T-cell (primary cell): ENCODE measurements around the gene TSPAN18. TPM values are rescaled to one million over a fixed set of nuclear protein-coding genes. Genes with fewer than 3 reads are reported as not detected.

Experiments used
- ATAC-seq, 4 experiments: fragments of 200-7000 bp in 3 of 4; fragments of 150-1000 bp in 1 of 4; cut with Tn5 transposase; replicated peaks in 1 of 4; 1 replicate in 3 of 4; 2 replicates in 1 of 4; pipeline ENCODE4 v1.10.0; 2021; ENCODE audit warnings: moderate library complexity in 3 of 4, mild to moderate bottlenecking in 2 of 4, moderate number of reproducible peaks in 1 of 4
- CTCF ChIA-PET, 2 donors: fragments of 300-600 bp; sonication (Branson Sonifier 250); formaldehyde crosslinking; loops; one replicate each; lab custom pipeline; 2022; ENCODE audit warnings: antibody characterized with exemption in 2 of 2; lab: Charles Lee
- POLR2A ChIA-PET, 2 donors: fragments of 300-600 bp; sonication (Branson Sonifier 250); formaldehyde crosslinking; loops; one replicate each; lab custom pipeline; 2022; ENCODE audit warnings: antibody characterized with exemption in 2 of 2; lab: Charles Lee
- DNase-seq, 35 experiments: peaks; one replicate each; pipeline versions ENCODE4 v3.0.0 to v3.0.0-alpha.2; 2013 to 2023
- H3K27ac ChIP-seq: one replicate; pipeline ENCODE4 v1.5.1; 2013; ENCODE audit warnings: low read length
- H3K27me3 ChIP-seq, 2 experiments: replicated peaks in 1 of 2; 1 replicate in 1 of 2; 2 replicates in 1 of 2; pipeline versions ENCODE4 v1.6.1 to v1.7.0; 2013; ENCODE audit warnings: low read length in 1 of 2, mixed read lengths in 1 of 2; ENCODE audit not compliant: control insufficient read depth in 2 of 2, insufficient read depth in 2 of 2; ENCODE audit errors: extremely low read depth in 1 of 2
- H3K36me3 ChIP-seq, 2 donors: 1 replicate in 1 of 2; 2 replicates in 1 of 2; pipeline versions ENCODE4 v1.6.1 to v1.7.0; 2013; ENCODE audit warnings: low read length in 1 of 2; ENCODE audit not compliant: control insufficient read depth in 2 of 2, insufficient read depth in 1 of 2; ENCODE audit errors: extremely low read depth in 1 of 2
- H3K4me1 ChIP-seq, 2 experiments: 1 replicate in 1 of 2; 2 replicates in 1 of 2; pipeline versions ENCODE4 v1.6.1 to v1.7.0; 2013; ENCODE audit warnings: low read length in 2 of 2, mixed read lengths in 1 of 2; ENCODE audit not compliant: insufficient read depth in 2 of 2, control insufficient read depth in 1 of 2; ENCODE audit errors: extremely low read depth in 1 of 2
- H3K4me3 ChIP-seq, 2 donors: 1 replicate in 1 of 2; 2 replicates in 1 of 2; pipeline versions ENCODE4 v1.5.1 to v1.7.0; 2013; ENCODE audit warnings: mild to moderate bottlenecking in 2 of 2, low read length in 1 of 2, moderate library complexity in 1 of 2; ENCODE audit not compliant: control insufficient read depth in 1 of 2; ENCODE audit errors: extremely low read depth in 1 of 2
- H3K9me3 ChIP-seq: 2 replicates; pipeline ENCODE4 v1.7.0; 2013
- H3K27ac Mint-ChIP-seq, 2 donors: one replicate each; pipeline ENCODE4 v1.8.0; 2020 to 2021; ENCODE audit warnings: mild to moderate bottlenecking in 2 of 2, mixed read lengths in 2 of 2
- H3K27me3 Mint-ChIP-seq, 2 donors: one replicate each; pipeline ENCODE4 v1.8.0; 2021 to 2022; ENCODE audit warnings: mixed read lengths in 2 of 2
- H3K36me3 Mint-ChIP-seq: one replicate; pipeline ENCODE4 v1.8.0; 2021; ENCODE audit warnings: mixed read lengths
- H3K4me1 Mint-ChIP-seq, 3 donors: one replicate each; pipeline ENCODE4 v1.8.0; 2020 to 2022; ENCODE audit warnings: mixed read lengths in 3 of 3, mild to moderate bottlenecking in 1 of 3
- H3K4me3 Mint-ChIP-seq, 3 donors: one replicate each; pipeline ENCODE4 v1.8.0; 2020 to 2022; ENCODE audit warnings: mild to moderate bottlenecking in 3 of 3, mixed read lengths in 3 of 3, moderate library complexity in 3 of 3
- H3K9me3 Mint-ChIP-seq, 3 donors: one replicate each; pipeline ENCODE4 v1.8.0; 2020 to 2022; ENCODE audit warnings: mixed read lengths in 3 of 3
- WGBS: methylation state at CpG from one replicate; pipeline ENCODE4 v1.1.5; 2013; ENCODE audit warnings: missing lambda C conversion rate; ENCODE audit not compliant: insufficient coverage; 5-methylcytosine and 5-hydroxymethylcytosine counted together
- total RNA-seq, 35 experiments: library from RNA in 6 of 35; stranded (reverse) in 6 of 35; fragments of 120-200 nt in 1 of 35; gene quantifications; one replicate each; pipeline versions ENCODE4 v1.2.1 to v1.2.4 and lab custom pipeline; 2013 to 2026

Gene TSPAN18
- total RNA-seq, 5 donors from 2014 or later (not counting 1 experiment from before 2014, with no cell fraction given): 18.4 to 59.1 (median 25.7) TPM

GRCh38 chr11:44835296-44835695 is 108.5 kb downstream of the TSPAN18 start:
- H3K36me3 ChIP-seq: peaks cover 2% of the 10 kb centered on the region in 2 donors
- no peak for DNase-seq
- Mint-ChIP-seq H3K4me3 (no peak overlapping the region), H3K4me1 (peaks cover 10 to 29% (median 21%) of the 10 kb centered on the region in 3 donors), H3K27ac (no peak overlapping the region), H3K27me3 (no peaks in the 10 kb centered on the region), H3K9me3 (no peaks in the 10 kb centered on the region), H3K36me3 (peaks cover 48% of the 10 kb centered on the region)
- no peak overlapping the region for H3K27ac ChIP-seq
- H3K4me1 ChIP-seq: no peaks in the 10 kb centered on the region
- no peak for ATAC-seq
- no peak overlapping the region for H3K4me3 ChIP-seq
- H3K27me3 ChIP-seq: no peaks in the 10 kb centered on the region
- POLR2A ChIA-PET: no interaction called here
- WGBS: no CpG with 5 or more reads among the region's 4 CpGs
- CTCF ChIA-PET: no interaction called here
- H3K9me3 ChIP-seq: no peaks in the 10 kb centered on the region

GRCh38 chr11:44835938-44836337 is 109.2 kb downstream of the TSPAN18 start:
- POLR2A ChIA-PET: no interaction called here

GRCh38 chr11:44837661-44838060 is 110.9 kb downstream of the TSPAN18 start:
- Histone ChIP-seq H3K36me3 (peaks cover 2% of the 10 kb centered on the region in 2 donors), H3K27me3 (no peaks in the 10 kb centered on the region), H3K4me1 (no peaks in the 10 kb centered on the region), H3K4me3 (no peak overlapping the region), H3K9me3 (no peaks in the 10 kb centered on the region), H3K27ac (no peak overlapping the region)
- peaks cover 7 to 21% (median 16%) of the 10 kb centered on the region in 3 donors for H3K4me1 Mint-ChIP-seq
- no peak overlapping the region for H3K27ac Mint-ChIP-seq
- no peaks in the 10 kb centered on the region for H3K27me3 Mint-ChIP-seq
- H3K36me3 Mint-ChIP-seq: peaks cover 58% of the 10 kb centered on the region
- no peak for ATAC-seq
- peaks cover 0 to 10% (median 4%) of the 10 kb centered on the region in 3 donors for H3K9me3 Mint-ChIP-seq
- POLR2A ChIA-PET: no interaction called here
- DNase-seq: no peak
- CTCF ChIA-PET: no interaction called here
- no peak overlapping the region for H3K4me3 Mint-ChIP-seq
- no CpG with 5 or more reads among the region's 1 CpG for WGBS

More at GRCh38 chr11:44835938-44836337, 109.2 kb downstream of the TSPAN18 start:
- Histone ChIP-seq H3K27ac (no peak overlapping the region), H3K4me1 (no peaks in the 10 kb centered on the region), H3K27me3 (no peaks in the 10 kb centered on the region), H3K36me3 (peaks cover 2% of the 10 kb centered on the region in 2 donors), H3K9me3 (no peaks in the 10 kb centered on the region), H3K4me3 (no peak overlapping the region)
- Mint-ChIP-seq H3K4me1 (peaks cover 10 to 29% (median 20%) of the 10 kb centered on the region in 3 donors), H3K27me3 (no peaks in the 10 kb centered on the region), H3K36me3 (peaks cover 52% of the 10 kb centered on the region), H3K9me3 (no peaks in the 10 kb centered on the region), H3K27ac (no peak overlapping the region), H3K4me3 (no peak overlapping the region)
- CTCF ChIA-PET: no interaction called here
- DNase-seq (no peak), ATAC-seq (no peak)
- 100% methylated on average over 1 of the region's 4 CpGs for WGBS

GRCh38 chr11:44839458-44840084 is 112.8 kb downstream of the TSPAN18 start:
- no peak overlapping the region for H3K27ac ChIP-seq
- H3K27me3 ChIP-seq: no peaks in the 10 kb centered on the region
- H3K4me3 Mint-ChIP-seq: no peak overlapping the region
- ATAC-seq (no peak), DNase-seq (no peak)
- peaks cover 2% of the 10 kb centered on the region in 2 donors for H3K36me3 ChIP-seq
- peaks cover 4 to 26% (median 10%) of the 10 kb centered on the region in 3 donors for H3K9me3 Mint-ChIP-seq
- no peaks in the 10 kb centered on the region for H3K4me1 ChIP-seq
- H3K4me3 ChIP-seq: no peak overlapping the region
- H3K4me1 Mint-ChIP-seq: peaks cover 7 to 13% (median 12%) of the 10 kb centered on the region in 3 donors
- CTCF ChIA-PET: no interaction called here
- POLR2A ChIA-PET: no interaction called here
- peaks cover 3% of the 10 kb centered on the region for H3K9me3 ChIP-seq
- peaks cover 70% of the 10 kb centered on the region for H3K36me3 Mint-ChIP-seq
- no peak overlapping the region for H3K27ac Mint-ChIP-seq
- 92% methylated on average over 5 of the region's 6 CpGs for WGBS
- H3K27me3 Mint-ChIP-seq: no peaks in the 10 kb centered on the region

- peaks cover 73% of the 10 kb centered on the region for H3K36me3 Mint-ChIP-seq
- Histone ChIP-seq H3K27me3 (no peaks in the 10 kb centered on the region), H3K4me3 (no peak overlapping the region), H3K4me1 (no peaks in the 10 kb centered on the region), H3K9me3 (peaks cover 3% of the 10 kb centered on the region), H3K36me3 (peaks cover 0 to 2% of the 10 kb centered on the region in 2 donors), H3K27ac (no peak overlapping the region)
- CTCF ChIA-PET: no interaction called here
- H3K4me1 Mint-ChIP-seq: peaks cover 5 to 10% (median 8%) of the 10 kb centered on the region in 3 donors
- ATAC-seq (no peak), DNase-seq (no peak)
- POLR2A ChIA-PET: no interaction called here
- 100% methylated on average over 1 of the region's 3 CpGs for WGBS
- peaks cover 4 to 29% (median 10%) of the 10 kb centered on the region in 3 donors for H3K9me3 Mint-ChIP-seq
- no peak overlapping the region for H3K4me3 Mint-ChIP-seq
- no peaks in the 10 kb centered on the region for H3K27me3 Mint-ChIP-seq
- no peak overlapping the region for H3K27ac Mint-ChIP-seq
Observed at GRCh38 chr11:44840085-44840478, 113.3 kb downstream of the TSPAN18 start.

GRCh38 chr11:44840521-44841251 is 113.9 kb downstream of the TSPAN18 start:
- WGBS: 93% methylated on average over 8 of the region's 9 CpGs
- H3K4me3 ChIP-seq: no peak overlapping the region
- CTCF ChIA-PET: interaction anchor here in 1 of 2 donors (0.7 kb wide), 1 partner anchor 484 kb away, joined by 3 read pairs; no protein-coding TSS in a partner anchor

More at GRCh38 chr11:44840521-44841251, 113.9 kb downstream of the TSPAN18 start:
- Histone ChIP-seq H3K27ac (no peak overlapping the region), H3K36me3 (peaks cover 0 to 2% of the 10 kb centered on the region in 2 donors), H3K27me3 (no peaks in the 10 kb centered on the region), H3K9me3 (peaks cover 3% of the 10 kb centered on the region), H3K4me1 (no peaks in the 10 kb centered on the region)
- Mint-ChIP-seq H3K4me1 (peaks cover 2 to 8% (median 6%) of the 10 kb centered on the region in 3 donors), H3K9me3 (peaks cover 4 to 34% (median 10%) of the 10 kb centered on the region in 3 donors), H3K36me3 (peaks cover 77% of the 10 kb centered on the region), H3K27ac (no peak overlapping the region), H3K27me3 (no peaks in the 10 kb centered on the region), H3K4me3 (no peak overlapping the region)
- POLR2A ChIA-PET: no interaction called here
- ATAC-seq: no peak
- DNase-seq: no peak
